ENCODE data around the gene NNMT. TPM values are rescaled to one million over a fixed set of nuclear protein-coding genes. Genes with fewer than 3 reads are reported as not detected.

The NNMT gene
- total RNA-seq, 4 donors from 2014 or later, result 157 to 968 (median 541) TPM

GRCh38 chr11:114264381-114264780 lies 31.8 kb upstream of the NNMT start:
- H3K27ac ChIP-seq, result no peak overlapping the region
- no peaks in the 10 kb centered on the region for H3K9me3 ChIP-seq
- intact Hi-C loops (cut with DNase I; ENCODE audit: low total_unique reads), result loop anchor here (5.0 kb wide), 2 partner anchors 267 to 367 kb away; no protein-coding TSS in a partner anchor
- no peaks in the 10 kb centered on the region for H3K36me3 ChIP-seq
- TF ChIP-seq POLR2A (IDR thresholded peaks at IDR 0.05), result no peak
- TF ChIP-seq, protein P1, sequence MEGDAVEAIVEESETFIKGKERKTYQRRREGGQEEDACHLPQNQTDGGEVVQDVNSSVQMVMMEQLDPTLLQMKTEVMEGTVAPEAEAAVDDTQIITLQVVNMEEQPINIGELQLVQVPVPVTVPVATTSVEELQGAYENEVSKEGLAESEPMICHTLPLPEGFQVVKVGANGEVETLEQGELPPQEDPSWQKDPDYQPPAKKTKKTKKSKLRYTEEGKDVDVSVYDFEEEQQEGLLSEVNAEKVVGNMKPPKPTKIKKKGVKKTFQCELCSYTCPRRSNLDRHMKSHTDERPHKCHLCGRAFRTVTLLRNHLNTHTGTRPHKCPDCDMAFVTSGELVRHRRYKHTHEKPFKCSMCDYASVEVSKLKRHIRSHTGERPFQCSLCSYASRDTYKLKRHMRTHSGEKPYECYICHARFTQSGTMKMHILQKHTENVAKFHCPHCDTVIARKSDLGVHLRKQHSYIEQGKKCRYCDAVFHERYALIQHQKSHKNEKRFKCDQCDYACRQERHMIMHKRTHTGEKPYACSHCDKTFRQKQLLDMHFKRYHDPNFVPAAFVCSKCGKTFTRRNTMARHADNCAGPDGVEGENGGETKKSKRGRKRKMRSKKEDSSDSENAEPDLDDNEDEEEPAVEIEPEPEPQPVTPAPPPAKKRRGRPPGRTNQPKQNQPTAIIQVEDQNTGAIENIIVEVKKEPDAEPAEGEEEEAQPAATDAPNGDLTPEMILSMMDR (IDR thresholded peaks at IDR 0.05 in 4 of 5, conservative IDR thresholded peaks at IDR 0.05 in 1 of 5), result no peak
- peaks cover 15 to 24% of the 10 kb centered on the region in 2 donors for H3K4me1 ChIP-seq
- in situ Hi-C loops (cut with MboI; ENCODE audit: low sequenced_read_pairs in 4 of 4), result loop anchor here (5.0 to 25.0 kb wide), 4 partner anchors 227 to 377 kb away; partner anchors contain the start of gene USP28 (in 1 of the 4)
- no peaks in the 10 kb centered on the region for H3K27me3 ChIP-seq
- ATAC-seq, result no peak
- no peak for DNase-seq
- no peak overlapping the region for H3K4me3 ChIP-seq

DNA sequence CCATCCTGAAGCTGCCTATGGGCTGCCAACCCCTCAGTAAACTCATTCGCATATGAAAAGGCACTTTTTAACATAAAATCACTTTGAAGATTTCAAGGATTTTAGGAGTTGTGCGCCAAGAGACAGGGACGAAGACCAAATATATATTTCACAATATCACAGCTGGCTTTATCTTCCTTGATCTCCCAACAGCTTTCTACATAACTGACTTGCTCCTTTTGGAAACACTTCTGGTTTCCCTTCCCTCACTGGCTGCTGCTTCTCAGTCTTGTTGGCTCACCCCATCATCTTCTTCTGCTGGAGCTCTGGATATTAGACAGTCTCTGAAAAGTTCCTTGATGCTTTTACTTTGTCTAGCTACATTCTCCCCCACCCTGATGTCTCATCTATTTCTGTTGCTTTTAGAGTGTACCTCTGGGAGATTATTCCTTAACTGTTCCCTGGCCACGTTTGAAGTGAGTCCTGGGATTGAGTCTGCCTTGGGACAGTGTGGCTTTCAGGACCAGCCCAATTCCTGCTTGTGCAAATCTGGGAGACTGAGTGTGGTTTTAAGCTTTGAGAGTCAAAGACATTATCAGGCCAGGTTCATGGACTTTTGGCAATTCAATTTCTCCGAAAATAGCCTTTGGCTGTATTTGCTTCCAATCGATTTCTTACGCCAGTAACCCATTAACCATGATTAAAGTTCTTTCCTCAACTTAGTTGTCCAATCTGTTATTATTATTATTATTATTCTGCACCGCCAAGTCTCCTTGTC lies 30.9 kb upstream of the NNMT start:
- Histone ChIP-seq H3K36me3 (no peaks in the 10 kb centered on the region), H3K27ac (no peak overlapping the region), H3K27me3 (no peaks in the 10 kb centered on the region), H3K9me3 (no peaks in the 10 kb centered on the region), H3K4me3 (no peak overlapping the region), H3K4me1 (peaks cover 8 to 14% of the 10 kb centered on the region in 2 donors)
- in situ Hi-C loops (cut with MboI; ENCODE audit: low sequenced_read_pairs in 4 of 4) (loop anchor here in 2 of 4 donors (10.0 to 25.0 kb wide), 3 partner anchors 230 to 378 kb away; partner anchors contain the start of gene USP28 (in 1 of the 2)), intact Hi-C loops (cut with DNase I; ENCODE audit: low total_unique reads) (no loop called here)
- no peak for DNase-seq
- TF ChIP-seq, protein P1 (IDR thresholded peaks at IDR 0.05 in 4 of 5, conservative IDR thresholded peaks at IDR 0.05 in 1 of 5), result no peak
- no peak for TF ChIP-seq POLR2A (IDR thresholded peaks at IDR 0.05)
- no peak for ATAC-seq

- in situ Hi-C loops (cut with MboI; ENCODE audit: low sequenced_read_pairs in 4 of 4), result loop anchor here in 2 of 4 donors (10.0 to 25.0 kb wide), 3 partner anchors 235 to 382 kb away; partner anchors contain the start of gene USP28 (in 1 of the 2)
- Histone ChIP-seq H3K4me1 (no peaks in the 10 kb centered on the region), H3K4me3 (no peak overlapping the region), H3K36me3 (no peaks in the 10 kb centered on the region), H3K9me3 (no peaks in the 10 kb centered on the region), H3K27me3 (no peaks in the 10 kb centered on the region), H3K27ac (no peak overlapping the region)
- ATAC-seq (no peak), DNase-seq (no peak)
- no peak for TF ChIP-seq POLR2A (IDR thresholded peaks at IDR 0.05)
- TF ChIP-seq, protein P1 (IDR thresholded peaks at IDR 0.05 in 4 of 5, conservative IDR thresholded peaks at IDR 0.05 in 1 of 5), result no peak
- intact Hi-C loops (cut with DNase I; ENCODE audit: low total_unique reads), result no loop called here
Observed at GRCh38 chr11:114269498-114269897, 26.7 kb upstream of the NNMT start.

DNA sequence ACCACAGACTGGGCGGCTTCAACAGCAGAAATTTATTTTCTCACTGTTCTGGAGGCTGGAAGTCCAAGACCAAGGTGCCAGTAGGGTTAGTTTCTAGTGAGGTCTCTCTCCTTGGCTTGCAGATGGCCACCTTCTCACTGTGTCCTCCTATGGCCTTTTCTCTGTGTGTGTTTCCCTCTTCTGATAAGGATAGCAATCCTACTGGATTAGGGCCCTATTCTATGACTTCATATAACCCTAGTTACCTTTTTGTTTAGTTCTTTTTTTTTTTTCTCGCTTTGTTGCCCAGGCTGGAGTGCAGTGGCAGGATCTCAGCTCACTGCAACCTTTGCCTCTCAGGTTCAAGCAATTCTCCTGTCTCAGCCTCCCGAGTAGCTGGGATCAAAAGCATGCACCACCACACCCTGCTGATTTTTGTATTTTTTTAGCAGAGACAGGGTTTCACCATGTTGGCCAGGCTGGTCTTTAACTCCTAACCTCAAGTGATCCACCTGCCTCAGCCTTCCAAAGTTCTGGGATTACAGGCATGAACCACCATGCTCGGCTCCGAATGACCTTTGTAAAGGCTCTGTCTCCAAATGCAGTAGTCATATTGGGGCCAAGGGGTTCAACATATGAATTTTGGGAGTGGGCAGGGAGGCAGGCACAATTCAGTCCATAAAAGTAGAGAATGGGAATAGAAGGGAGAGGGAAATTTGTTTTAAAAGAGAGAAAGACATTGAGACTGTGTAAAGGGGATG lies 25.5 kb upstream of the NNMT start:
- DNase-seq, result no peak
- no peak for TF ChIP-seq POLR2A (IDR thresholded peaks at IDR 0.05)
- TF ChIP-seq, protein P1 (IDR thresholded peaks at IDR 0.05 in 4 of 5, conservative IDR thresholded peaks at IDR 0.05 in 1 of 5), result no peak
- H3K4me3 ChIP-seq, result no peak overlapping the region
- no peaks in the 10 kb centered on the region for H3K9me3 ChIP-seq
- ATAC-seq, result no peak
- in situ Hi-C loops (cut with MboI; ENCODE audit: low sequenced_read_pairs in 4 of 4), result loop anchor here in 1 of 4 donors (25.0 kb wide), 1 partner anchor 383 kb away; the partner anchor contains the start of gene USP28
- no peaks in the 10 kb centered on the region for H3K27me3 ChIP-seq
- no peaks in the 10 kb centered on the region for H3K36me3 ChIP-seq
- no peak overlapping the region for H3K27ac ChIP-seq
- intact Hi-C loops (cut with DNase I; ENCODE audit: low total_unique reads), result no loop called here
- peaks cover 0 to 5% of the 10 kb centered on the region in 2 donors for H3K4me1 ChIP-seq

Data from gastrocnemius medialis (tissue), 4 donors.